Measurements from ENCODE around the gene ANTXR2.
"Not testable (repeated sequence)": the region's sequence is repeated elsewhere in the genome, so short reads cannot be mapped to it uniquely, and the experiment has no call there.

The ANTXR2 gene

GRCh38 chr4:80072744-80073472 is at the start of gene ANTXR2:
ANTXR2 (minus strand) TSS chr4:80073229; CDS start chr4:80072560, 669 bp downstream.
- peak; percentile 43 to 56 for DNase-seq

DNA sequence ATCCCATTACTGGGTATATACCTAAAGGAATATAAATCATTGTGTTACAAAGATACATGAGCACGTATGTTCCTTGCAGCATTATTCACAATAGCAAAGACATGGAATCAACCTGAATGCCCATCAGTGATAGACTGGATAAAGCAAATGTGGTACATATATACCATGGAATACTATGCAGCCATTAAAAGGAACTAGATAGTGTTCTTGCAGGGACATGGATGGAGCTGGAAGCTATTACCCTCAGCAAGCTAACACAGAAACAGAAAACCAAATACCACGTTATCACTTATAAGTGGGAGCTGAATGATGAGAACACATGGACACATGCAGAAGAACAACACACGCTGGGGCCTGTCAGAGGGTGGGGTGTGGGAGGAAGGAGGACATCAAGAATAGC is 48.8 kb upstream of the ANTXR2 start:
- DNase-seq, result not testable (repeated sequence)

GRCh38 chr4:80119620-80120019 is 46.6 kb upstream of the ANTXR2 start:
- not testable (repeated sequence) for DNase-seq

DNA sequence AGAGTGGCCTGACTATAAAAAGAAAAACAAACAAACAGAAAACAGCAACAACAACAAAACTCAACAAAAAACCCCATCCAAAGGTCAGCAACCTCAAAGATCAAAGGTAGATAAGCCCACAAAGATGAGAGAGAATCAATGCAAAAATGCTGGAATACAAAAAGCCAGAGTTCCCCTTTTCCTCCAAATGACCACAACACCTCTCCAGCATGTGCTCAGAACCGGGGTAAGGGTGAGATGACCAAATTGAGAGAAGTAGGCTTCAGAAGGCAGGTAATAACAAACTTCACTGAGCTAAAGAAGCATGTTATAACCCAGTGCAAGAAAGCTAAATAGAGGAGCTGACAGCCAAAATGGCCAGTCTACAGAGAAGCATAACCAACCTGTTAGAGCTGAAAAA is 43.5 kb upstream of the ANTXR2 start:
- no peak for DNase-seq

DNA sequence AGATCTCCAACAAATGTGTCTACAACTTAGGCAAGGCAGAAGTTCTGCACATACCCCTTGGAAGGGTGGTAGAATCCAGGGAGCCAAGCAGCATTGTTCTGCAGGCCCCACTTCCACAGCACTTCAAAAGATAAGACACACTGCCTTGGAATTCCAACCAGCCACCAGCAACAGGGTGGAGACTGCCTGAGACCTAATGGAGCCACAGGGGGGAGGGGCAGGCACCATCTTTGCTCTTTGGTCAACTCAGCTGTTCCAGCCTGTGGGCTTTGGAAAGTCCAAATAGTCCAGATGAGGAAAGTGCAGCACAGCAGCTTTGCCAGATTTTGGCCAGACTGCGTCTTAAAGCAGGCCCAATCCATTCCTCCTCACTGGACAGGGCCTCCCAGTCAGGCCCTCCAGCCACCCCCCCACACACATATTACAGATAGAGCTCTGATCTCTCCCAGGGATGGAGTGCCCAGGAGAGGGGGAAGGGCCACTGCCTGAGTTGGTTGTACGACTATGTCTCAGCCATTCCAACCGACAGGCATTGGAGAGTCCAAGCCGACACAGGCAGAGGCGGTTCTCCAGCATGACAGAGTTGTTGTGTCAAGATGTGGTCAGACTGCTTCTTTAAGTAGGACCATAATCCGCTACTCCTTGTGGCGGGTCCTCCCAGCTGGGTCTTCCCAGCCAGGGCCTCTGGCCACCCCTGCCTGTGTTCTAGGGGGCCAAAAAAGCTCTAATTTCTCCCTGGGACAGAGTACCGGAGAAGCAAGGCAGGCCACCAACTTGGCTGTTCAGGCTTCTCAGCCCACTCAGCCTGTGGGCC is 42.5 kb upstream of the ANTXR2 start:
- DNase-seq, result no peak

GRCh38 chr4:80114732-80115265 is 41.8 kb upstream of the ANTXR2 start:
- no peak for DNase-seq

DNA sequence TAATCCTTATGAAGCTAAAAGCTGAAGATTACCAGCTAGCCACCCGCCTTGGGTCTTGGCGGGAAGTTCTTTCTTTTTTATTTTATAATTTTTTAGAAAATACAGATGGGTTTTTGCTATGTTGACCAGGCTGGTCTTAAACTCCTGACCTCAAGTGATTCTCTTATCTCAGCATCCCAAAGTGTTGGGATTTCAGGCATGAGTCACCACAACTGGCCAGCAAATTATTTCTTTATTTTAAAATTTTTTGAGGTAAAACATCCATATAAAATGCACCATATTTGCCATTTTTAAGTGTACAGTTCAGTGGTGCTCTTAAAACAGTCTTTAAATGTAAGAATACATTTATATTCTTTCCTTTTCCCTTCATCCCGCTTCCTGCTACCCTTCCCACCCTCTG is 40.6 kb upstream of the ANTXR2 start:
- DNase-seq, result no peak

- DNase-seq, result no peak
Measured at GRCh38 chr4:80112236-80112635, 39.2 kb upstream of the ANTXR2 start.

DNA sequence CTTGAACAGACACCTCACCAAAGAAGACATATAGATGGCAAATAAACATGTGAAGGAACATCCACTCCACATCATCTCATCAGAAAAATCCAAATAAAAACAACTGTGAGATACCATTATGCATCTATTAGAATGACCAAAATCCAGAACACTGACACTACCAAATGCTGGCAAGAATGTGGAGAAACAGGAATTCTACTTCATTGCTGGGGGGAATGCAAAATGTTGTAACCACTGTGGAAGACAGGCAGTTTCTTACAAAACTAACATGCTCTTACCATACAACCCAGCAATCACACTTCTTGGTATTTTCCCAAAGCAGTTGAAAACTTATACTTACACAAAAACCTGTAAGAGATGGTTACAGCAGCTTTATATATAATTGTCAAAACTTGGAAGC is 38.2 kb upstream of the ANTXR2 start:
- no peak for DNase-seq

DNA sequence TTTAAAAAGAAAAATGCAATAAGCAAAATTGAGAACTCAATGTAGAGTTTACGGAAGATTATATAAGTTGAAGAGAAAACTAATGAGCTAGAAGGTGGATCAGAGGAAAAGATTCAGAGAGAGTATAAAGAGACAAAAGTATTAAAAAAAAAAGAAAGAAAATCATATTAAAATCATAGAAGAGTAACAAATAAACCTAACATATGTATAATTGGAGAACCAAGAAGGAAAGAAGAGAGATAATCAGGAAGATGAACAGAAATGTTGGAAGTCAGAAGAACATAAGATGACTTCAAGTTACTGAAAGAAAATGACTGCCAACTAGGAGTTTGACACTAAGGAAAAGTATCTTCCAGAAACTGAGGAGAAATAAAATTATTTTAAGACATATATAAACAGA is 34.3 kb upstream of the ANTXR2 start:
- DNase-seq, result no peak

- DNase-seq, result no peak
Measured at GRCh38 chr4:80104927-80105326, 31.9 kb upstream of the ANTXR2 start.

DNA sequence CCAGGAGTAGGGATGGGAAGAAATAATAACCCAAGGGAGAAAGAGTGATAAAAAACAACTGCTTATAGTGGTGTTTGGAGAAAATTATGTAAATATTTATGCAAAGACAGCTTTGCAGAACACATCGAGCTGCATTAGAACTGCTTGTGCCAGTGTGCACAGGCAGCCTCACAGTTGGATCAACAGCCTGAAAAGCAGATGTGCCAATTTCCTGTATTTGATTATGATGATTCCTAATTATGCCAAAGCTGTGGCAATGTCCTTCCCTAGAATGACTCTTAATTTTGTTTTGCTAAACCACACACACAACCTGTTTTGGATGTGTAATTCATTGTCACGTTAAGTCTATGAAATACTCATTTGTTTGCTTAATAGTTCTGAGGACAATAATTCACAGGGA is 30.6 kb upstream of the ANTXR2 start:
- no peak for DNase-seq

GRCh38 chr4:80101792-80102116 is 28.7 kb upstream of the ANTXR2 start:
- no peak for DNase-seq

DNA sequence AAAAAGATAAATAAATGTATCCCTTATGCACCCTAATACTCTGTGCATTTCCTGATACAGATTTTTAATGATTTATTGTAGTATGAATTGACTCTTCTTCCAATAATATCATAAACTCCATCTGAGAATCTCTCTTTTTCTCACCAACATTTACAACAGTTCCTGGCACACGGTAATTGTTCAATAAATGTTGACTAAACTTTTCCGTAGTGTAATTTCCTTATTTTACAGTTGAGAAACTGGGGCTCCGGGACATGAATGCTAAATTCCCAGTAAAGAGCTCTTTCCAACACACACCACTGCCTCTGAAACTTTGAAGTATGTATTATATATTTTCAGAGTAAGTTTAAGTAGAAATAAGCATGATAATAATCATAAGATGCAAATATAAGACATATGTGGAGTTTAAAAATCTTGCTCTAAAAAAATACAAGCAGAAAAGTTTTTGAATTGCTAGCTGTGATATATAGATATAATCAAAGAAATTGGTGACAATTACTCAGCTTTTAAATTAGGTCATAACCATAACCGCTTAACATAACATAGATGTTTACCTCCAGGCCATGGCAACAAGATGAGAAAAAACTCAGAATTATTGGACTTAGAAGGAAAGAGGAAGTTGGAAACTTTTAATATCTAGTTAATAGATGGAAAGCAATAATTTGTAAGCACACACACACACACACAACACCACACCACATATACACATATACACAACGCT is 28.2 kb upstream of the ANTXR2 start:
- no peak for DNase-seq

DNA sequence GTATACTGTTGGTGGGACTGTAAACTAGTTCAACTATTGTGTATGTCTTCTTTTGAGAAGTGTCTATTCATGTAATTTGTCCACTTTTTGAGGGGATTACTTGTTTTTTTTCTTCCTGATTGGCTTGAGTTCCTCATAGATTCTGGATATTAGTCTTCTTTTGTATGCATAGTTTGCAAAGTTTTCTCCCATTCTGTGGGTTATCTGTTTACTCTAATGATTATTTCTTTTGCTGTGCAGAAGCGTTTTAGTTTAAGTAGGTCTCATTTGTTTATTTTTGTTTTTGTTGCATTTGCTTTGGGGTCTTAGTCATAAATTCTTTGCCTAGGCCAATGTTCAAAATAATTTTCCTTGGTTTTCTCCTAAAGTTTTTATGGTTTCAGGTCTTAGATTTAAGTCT is 26.6 kb upstream of the ANTXR2 start:
- DNase-seq, result no peak

GRCh38 chr4:80098635-80099034 is 25.6 kb upstream of the ANTXR2 start:
- no peak for DNase-seq

DNA sequence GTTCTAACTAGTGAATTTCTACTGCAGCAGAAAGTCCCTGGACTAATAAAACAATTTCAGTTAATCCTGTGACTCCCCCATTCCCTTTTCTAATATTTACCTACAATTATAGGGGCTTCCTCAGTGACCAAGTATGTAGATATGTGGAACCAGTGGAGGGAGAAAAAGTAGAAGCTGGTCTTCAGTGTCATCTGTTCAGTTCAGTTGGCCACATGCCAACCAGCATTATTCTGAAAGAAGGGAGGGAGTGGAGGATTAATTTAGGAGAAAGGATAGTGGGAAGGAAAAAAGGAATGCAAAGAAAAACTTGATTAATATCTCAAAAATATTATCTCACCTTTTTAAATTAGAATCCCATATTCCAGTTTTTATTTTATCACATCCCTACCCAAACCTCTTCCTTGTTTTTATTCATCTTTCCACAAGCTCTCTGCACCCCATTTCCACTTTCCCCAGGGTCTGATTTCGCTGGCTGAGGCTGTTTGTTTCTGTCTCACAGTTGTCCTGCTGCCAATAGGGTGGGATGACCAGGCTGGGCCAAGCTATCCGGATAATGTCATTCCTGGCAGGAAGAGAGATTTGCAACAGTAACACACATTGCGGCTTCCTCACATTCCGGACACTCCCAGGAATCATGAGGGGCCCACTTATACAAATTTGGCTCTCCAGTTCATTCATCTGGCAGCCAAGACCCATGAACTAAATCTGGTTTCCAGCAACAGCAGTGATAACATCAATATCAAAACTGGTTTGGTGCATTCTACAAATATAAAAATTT is 24.6 kb upstream of the ANTXR2 start:
- DNase-seq, result peak in 1 of 2 experiments; percentile 5

GRCh38 chr4:80096175-80096850 is 23.3 kb upstream of the ANTXR2 start:
- DNase-seq, result no peak

DNA sequence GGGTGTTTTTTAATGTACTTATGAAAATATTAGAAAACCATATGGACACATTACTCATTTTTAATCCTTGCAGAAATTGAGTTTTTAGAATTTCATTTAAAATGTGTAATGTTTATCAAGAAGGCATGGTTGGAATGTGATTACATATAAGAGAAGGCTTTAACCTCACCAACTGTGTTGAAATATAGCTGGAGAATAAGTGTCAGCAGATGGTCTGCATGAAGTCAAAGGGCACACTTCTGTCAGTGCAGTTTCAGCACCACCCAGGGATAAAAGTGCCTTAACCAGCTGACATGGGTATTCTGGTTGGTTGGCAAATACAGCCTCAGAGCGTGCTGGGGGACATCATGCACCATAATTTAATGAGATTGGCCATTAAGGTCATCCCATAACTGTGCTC is 21.2 kb upstream of the ANTXR2 start:
- peak in 1 of 2 experiments; percentile 7 for DNase-seq

GRCh38 chr4:80093563-80093962 is 20.5 kb upstream of the ANTXR2 start:
- DNase-seq, result no peak

GRCh38 chr4:80092847-80093246 is 19.8 kb upstream of the ANTXR2 start:
- DNase-seq, result no peak

DNA sequence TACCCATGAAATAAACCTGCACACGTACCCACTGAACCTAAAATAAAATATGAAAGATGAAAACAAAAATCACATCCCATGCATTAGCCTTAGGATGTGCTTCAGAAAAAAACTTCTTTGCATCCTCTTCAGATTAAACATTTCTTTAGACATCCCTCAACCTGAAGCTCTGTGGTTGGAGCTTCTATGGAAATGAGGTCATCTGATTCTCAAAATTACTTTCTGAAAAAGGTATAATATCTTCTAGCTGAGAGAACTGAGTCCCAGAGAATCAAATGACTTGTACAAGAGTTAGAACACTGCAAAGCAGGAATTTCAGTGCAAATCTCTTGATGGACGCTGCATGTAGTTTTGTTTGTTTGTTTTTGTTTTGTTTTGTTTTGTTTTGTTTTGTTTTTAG is 19.1 kb upstream of the ANTXR2 start:
- no peak for DNase-seq

All from NCI-H524 (cell line).